Cardiac fibroblast (primary cell): ENCODE measurements around the gene TFAP2A.

Source experiments
- DNase-seq, 2 donors: peaks; one replicate each; pipeline versions ENCODE4 v3.0.0 to v3.0.0-alpha.2; 2010; ENCODE audit warnings: low read depth in 2 of 2
- H3K4me3 ChIP-seq, 2 donors: replicated peaks in 1 of 2; 1 replicate in 1 of 2; 2 replicates in 1 of 2; pipeline ENCODE4 v1.5.1; 2011; ENCODE audit warnings: low read depth in 2 of 2, low read length in 2 of 2, mild to moderate bottlenecking in 2 of 2, moderate library complexity in 1 of 2
- TF ChIP-seq, protein P1 (sequence below): IDR thresholded peaks from one replicate; pipeline ENCODE4 v1.5.1; 2011; ENCODE audit warnings: low read depth, mild to moderate bottlenecking, low read length, inconsistent platforms

TFAP2A gene

GRCh38 chr6:10426781-10427279 lies 12.0 kb upstream of the TFAP2A start:
- TF ChIP-seq, protein P1, sequence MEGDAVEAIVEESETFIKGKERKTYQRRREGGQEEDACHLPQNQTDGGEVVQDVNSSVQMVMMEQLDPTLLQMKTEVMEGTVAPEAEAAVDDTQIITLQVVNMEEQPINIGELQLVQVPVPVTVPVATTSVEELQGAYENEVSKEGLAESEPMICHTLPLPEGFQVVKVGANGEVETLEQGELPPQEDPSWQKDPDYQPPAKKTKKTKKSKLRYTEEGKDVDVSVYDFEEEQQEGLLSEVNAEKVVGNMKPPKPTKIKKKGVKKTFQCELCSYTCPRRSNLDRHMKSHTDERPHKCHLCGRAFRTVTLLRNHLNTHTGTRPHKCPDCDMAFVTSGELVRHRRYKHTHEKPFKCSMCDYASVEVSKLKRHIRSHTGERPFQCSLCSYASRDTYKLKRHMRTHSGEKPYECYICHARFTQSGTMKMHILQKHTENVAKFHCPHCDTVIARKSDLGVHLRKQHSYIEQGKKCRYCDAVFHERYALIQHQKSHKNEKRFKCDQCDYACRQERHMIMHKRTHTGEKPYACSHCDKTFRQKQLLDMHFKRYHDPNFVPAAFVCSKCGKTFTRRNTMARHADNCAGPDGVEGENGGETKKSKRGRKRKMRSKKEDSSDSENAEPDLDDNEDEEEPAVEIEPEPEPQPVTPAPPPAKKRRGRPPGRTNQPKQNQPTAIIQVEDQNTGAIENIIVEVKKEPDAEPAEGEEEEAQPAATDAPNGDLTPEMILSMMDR, result no peak
- peak overlapping the region; percentile 48 for H3K4me3 ChIP-seq
- no peak for DNase-seq

DNA sequence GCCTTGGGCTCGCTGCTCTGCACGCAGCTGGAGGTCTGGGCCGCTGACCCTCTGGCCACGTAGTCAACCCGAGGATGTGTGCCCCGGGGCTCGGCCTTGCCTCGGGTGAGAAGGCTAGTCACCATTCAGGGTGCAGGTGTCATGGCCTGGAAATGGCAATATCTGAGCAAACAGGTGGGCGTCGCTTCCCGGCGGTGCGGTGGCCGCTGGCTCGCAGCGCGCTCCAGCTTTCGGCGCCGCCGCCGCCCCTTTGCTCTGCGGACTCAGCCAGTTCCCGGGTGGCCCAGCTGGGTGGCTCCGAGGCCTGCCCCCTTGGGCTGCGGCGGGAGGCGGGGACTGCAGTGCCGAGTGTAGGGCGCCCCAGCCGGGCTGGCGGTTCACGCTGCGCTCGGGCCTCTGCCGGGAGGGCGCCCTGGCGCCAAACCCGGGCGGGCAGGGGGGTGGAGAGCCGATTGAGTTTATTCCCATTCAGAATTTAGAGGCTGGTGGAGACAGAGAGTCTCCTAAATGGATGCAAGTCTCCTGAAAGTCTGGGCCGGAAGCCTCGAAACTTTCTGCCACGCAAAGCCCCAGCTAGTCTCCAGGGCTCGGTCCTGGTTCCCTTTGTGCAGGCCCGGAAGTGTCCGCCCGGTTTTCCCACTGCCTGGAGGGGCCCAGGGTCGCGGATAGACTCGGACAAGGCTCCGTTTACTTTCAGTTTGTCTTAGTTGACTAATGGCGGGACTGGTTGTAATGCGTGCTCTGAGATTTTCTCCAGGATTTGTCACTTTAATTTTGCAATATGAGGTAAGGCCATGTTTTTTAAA lies 11.3 kb upstream of the TFAP2A start:
- peak in 1 of 2 donors; percentile 21 for DNase-seq

GRCh38 chr6:10425176-10425974 lies 10.5 kb upstream of the TFAP2A start:
- peak in 1 of 2 donors; percentile 7 for DNase-seq
- H3K4me3 ChIP-seq, result peak overlapping the region; percentile 48
- TF ChIP-seq, protein P1, result no peak

More for the DNA sequence above, 11.3 kb upstream of the TFAP2A start:
- TF ChIP-seq, protein P1, result no peak
- peak overlapping the region; percentile 48 for H3K4me3 ChIP-seq

DNA sequence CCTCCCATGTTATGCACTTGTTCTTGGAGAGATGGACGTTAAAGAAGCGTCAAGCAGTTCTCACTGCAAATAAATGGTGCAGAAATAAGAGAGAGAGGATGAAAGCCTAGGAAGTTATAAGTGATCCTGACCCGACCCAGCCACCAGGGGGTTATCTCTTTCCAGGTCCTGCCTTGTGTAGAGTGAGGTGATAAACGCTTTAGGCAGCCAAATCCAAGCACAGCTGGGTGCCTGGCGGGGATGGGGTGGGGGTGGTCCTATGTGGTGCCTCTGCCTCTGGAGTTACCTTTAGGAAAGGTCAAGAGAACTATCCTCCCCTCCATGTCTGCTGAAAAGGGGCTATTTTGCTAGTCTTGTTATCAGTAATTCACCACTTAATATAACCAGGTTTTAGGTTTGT lies 9.2 kb upstream of the TFAP2A start:
- no peak for DNase-seq
- no peak overlapping the region for H3K4me3 ChIP-seq
- TF ChIP-seq, protein P1, result no peak

DNA sequence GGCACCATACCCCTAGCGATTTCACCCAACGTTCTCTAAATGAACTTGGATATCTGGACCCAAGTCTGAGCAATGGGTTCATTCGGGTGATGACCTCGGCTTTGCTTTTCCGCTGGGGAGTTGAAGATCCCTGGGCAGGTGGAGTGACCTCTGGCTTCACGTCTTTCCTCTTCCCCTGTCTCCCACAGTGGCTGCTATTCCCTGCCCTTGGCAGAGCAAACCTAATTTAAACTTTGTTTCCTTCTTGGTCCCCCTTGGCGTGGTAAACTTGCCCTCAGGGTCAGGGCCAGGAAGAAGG lies 7.8 kb upstream of the TFAP2A start:
- no peak for DNase-seq
- TF ChIP-seq, protein P1, result no peak

DNA sequence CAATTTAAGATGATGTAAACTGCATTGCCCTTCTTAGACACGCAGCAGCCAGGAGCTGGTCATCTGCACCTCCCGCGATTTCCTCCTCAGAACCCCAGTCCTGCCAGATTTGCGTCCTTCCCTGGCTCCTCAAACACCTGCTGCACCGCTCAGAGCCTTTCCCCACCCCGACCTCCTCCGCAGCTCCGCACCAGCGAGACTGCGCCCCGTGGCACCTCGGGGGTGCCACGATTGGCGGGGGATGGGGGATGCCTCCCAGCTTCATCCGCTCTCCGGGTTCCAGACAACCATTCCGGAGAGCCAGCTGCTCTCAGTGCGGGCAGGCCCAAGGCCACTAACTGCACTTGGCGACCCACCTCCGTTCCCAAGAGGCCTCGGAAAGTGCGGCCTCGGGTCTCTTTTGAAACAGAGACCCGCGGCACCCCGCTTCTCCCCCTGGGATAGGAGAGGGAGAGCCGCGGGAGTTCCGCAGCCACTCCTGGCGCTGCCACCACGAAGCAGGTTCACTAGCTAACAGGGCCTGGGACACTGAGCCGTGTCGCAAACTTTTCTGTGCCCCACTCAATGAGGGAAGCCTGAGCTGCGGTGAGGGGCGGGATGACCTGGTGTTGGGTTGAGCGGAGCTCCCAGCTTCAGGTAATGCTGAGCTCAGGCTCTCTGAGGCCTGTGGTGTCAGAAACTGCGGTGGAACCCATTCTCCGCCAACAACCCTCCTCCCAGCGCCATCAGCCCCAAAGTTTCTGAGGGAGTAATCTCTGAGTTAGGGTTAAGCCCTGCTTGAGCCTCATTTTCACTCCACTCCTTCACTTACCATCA lies 7.3 kb upstream of the TFAP2A start:
- TF ChIP-seq, protein P1, result no peak
- no peak for DNase-seq
- H3K4me3 ChIP-seq, result no peak overlapping the region

More for the DNA sequence above, 7.8 kb upstream of the TFAP2A start:
- H3K4me3 ChIP-seq, result no peak overlapping the region
